Neural progenitor cell (in vitro differentiated cells): Measurements from ENCODE around the gene TMEM134. TPM values are rescaled to one million over a fixed set of nuclear protein-coding genes. Genes with fewer than 3 reads are reported as not detected.

ENCODE experiments used
- DNase-seq: peaks from one replicate; pipeline ENCODE4 v3.0.0-alpha.2; 2016; ENCODE audit warnings: low spot score
- H2AFZ ChIP-seq: fragments of 200-600 bp; sonication (generic); replicated peaks from 2 replicates; pipeline ENCODE4 v1.6.1; 2016; ENCODE audit warnings: antibody characterized with exemption
- H3F3A ChIP-seq: fragments of 200-600 bp; sonication (generic); 2 replicates; pipeline ENCODE4 v1.6.1; 2016; ENCODE audit warnings: antibody characterized with exemption, low read depth
- H3K27ac ChIP-seq: fragments of 200-600 bp; sonication (generic); 2 replicates; pipeline ENCODE4 v1.5.1; 2016; ENCODE audit warnings: mild to moderate bottlenecking
- H3K27me3 ChIP-seq: fragments of 200-600 bp; sonication (generic); 2 replicates; pipeline ENCODE4 v1.6.1; 2016; ENCODE audit warnings: mild to moderate bottlenecking, moderate library complexity
- H3K36me3 ChIP-seq: fragments of 200-600 bp; sonication (generic); 2 replicates; pipeline ENCODE4 v1.5.1; 2016
- H3K4me1 ChIP-seq: fragments of 200-600 bp; sonication (generic); 2 replicates; pipeline ENCODE4 v1.6.1; 2016; ENCODE audit warnings: mixed run types
- H3K4me2 ChIP-seq: fragments of 200-600 bp; sonication (generic); 2 replicates; pipeline ENCODE4 v1.6.1; 2016
- H3K4me3 ChIP-seq: fragments of 200-600 bp; sonication (generic); 2 replicates; pipeline ENCODE4 v1.5.1; 2016
- H3K79me2 ChIP-seq: fragments of 200-600 bp; sonication (generic); 2 replicates; pipeline ENCODE4 v1.6.1; 2016; ENCODE audit warnings: low read depth
- H3K9ac ChIP-seq: fragments of 200-600 bp; sonication (generic); 2 replicates; pipeline ENCODE4 v1.6.1; 2016
- H3K9me3 ChIP-seq: fragments of 200-600 bp; sonication (generic); 2 replicates; pipeline ENCODE4 v1.5.1; 2016; ENCODE audit warnings: low read depth
- H4K20me1 ChIP-seq: fragments of 200-600 bp; sonication (generic); 2 replicates; pipeline ENCODE4 v1.6.1; 2016; ENCODE audit warnings: low read depth
- H3K27ac Mint-ChIP-seq: 3 replicates; pipeline ENCODE4 v1.8.0; 2021; ENCODE audit warnings: mixed read lengths
- H3K27me3 Mint-ChIP-seq: 2 replicates; pipeline ENCODE4 v1.8.0; 2022; ENCODE audit warnings: low read depth, mild to moderate bottlenecking, inconsistent platforms, moderate library complexity, mixed read lengths; ENCODE audit not compliant: insufficient read depth
- H3K36me3 Mint-ChIP-seq: 3 replicates; pipeline ENCODE4 v1.8.0; 2021; ENCODE audit warnings: mixed read lengths
- H3K4me1 Mint-ChIP-seq: 3 replicates; pipeline ENCODE4 v1.8.0; 2021; ENCODE audit warnings: mixed read lengths
- H3K4me3 Mint-ChIP-seq: 3 replicates; pipeline ENCODE4 v1.8.0; 2021; ENCODE audit warnings: mild to moderate bottlenecking, moderate library complexity, mixed read lengths
- H3K9me3 Mint-ChIP-seq: 3 replicates; pipeline ENCODE4 v1.8.0; 2020; ENCODE audit warnings: mixed read lengths
- CTCF ChIP-seq: fragments of 200-600 bp; sonication (generic); IDR thresholded peaks from 2 replicates; pipeline ENCODE4 v1.5.1; 2017; ENCODE audit warnings: antibody characterized with exemption, mild to moderate bottlenecking
- EZH2 ChIP-seq: fragments of 200-600 bp; sonication (generic); IDR thresholded peaks from 2 replicates; pipeline ENCODE4 v1.6.1; 2017; ENCODE audit warnings: antibody characterized with exemption, mild to moderate bottlenecking, moderate library complexity
- EZH2phosphoT487 ChIP-seq: fragments of 200-600 bp; sonication (generic); IDR thresholded peaks from 2 replicates; pipeline ENCODE4 v1.6.1; 2017; ENCODE audit warnings: antibody characterized with exemption
- total RNA-seq: library from RNA; depleted of rRNA; stranded (reverse); fragments of >200 nt; gene quantifications from 2 replicates; pipeline ENCODE4 v1.2.3, GENCODE V29; 2015; ENCODE audit warnings: low replicate concordance

TMEM134 gene
- total RNA-seq, 1 donor from 2014 or later = 68.1 TPM

DNA sequence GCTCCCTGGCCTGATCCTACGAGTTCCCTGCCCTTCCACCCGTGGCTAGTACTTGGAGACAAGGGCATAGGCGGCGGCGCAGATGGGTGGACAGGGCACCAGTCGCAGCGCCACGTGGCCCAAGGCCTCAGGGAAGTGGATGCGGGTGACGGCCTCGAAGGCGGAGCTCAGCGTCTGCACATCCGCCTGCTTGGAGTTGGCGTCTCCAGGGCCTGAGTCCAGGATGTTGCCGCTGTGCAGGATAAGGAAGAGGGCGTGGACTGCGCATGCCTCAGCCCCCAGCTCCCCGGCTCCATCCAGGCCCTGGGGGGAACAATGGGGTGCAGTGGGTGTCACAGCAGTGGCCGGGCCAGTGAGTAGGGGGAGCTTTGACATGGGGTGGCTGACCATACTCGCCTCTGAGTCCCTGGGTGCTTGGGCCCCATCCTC, 29.5 kb upstream of the TMEM134 start:
- H4K20me1 ChIP-seq = peaks cover 17% of the 10 kb centered on the region
- no peaks in the 10 kb centered on the region for H3K79me2 ChIP-seq
- H3K9me3 ChIP-seq = no peaks in the 10 kb centered on the region
- peaks cover 7% of the 10 kb centered on the region for H3K4me1 Mint-ChIP-seq
- no peak overlapping the region for H3K27ac Mint-ChIP-seq
- peaks cover 2% of the 10 kb centered on the region for H3F3A ChIP-seq
- peaks cover 8% of the 10 kb centered on the region for H3K27me3 ChIP-seq
- H3K9me3 Mint-ChIP-seq = no peaks in the 10 kb centered on the region
- no peak overlapping the region for H3K4me2 ChIP-seq
- H3K9ac ChIP-seq = no peak overlapping the region
- no peak overlapping the region for H3K4me3 ChIP-seq
- H3K27me3 Mint-ChIP-seq = peaks cover 2% of the 10 kb centered on the region
- H3K36me3 ChIP-seq = no peaks in the 10 kb centered on the region
- no peak overlapping the region for H3K27ac ChIP-seq
- no peak overlapping the region for H3K4me3 Mint-ChIP-seq
- DNase-seq = no peak
- TF ChIP-seq CTCF (no peak), EZH2phosphoT487 (no peak), EZH2 (no peak)
- no peak overlapping the region for H2AFZ ChIP-seq
- peaks cover 12% of the 10 kb centered on the region for H3K36me3 Mint-ChIP-seq
- peaks cover 3% of the 10 kb centered on the region for H3K4me1 ChIP-seq

GRCh38 chr11:67497656-67498291, 28.7 kb upstream of the TMEM134 start:
- no peak for TF ChIP-seq CTCF
- no peak for TF ChIP-seq EZH2
- no peak for TF ChIP-seq EZH2phosphoT487
- Histone ChIP-seq H3F3A (no peaks in the 10 kb centered on the region), H3K36me3 (no peaks in the 10 kb centered on the region), H3K9ac (no peak overlapping the region), H3K79me2 (no peaks in the 10 kb centered on the region), H3K4me1 (no peaks in the 10 kb centered on the region), H3K4me2 (no peak overlapping the region), H3K27me3 (peaks cover under 1% of the 10 kb centered on the region), H3K27ac (no peak overlapping the region), H2AFZ (no peak overlapping the region), H3K4me3 (no peak overlapping the region), H3K9me3 (no peaks in the 10 kb centered on the region), H4K20me1 (peaks cover 9% of the 10 kb centered on the region)
- H3K36me3 Mint-ChIP-seq = peaks cover 12% of the 10 kb centered on the region
- H3K4me1 Mint-ChIP-seq = peaks cover under 1% of the 10 kb centered on the region
- H3K9me3 Mint-ChIP-seq = no peaks in the 10 kb centered on the region
- H3K27me3 Mint-ChIP-seq = no peaks in the 10 kb centered on the region
- H3K4me3 Mint-ChIP-seq = no peak overlapping the region
- H3K27ac Mint-ChIP-seq = no peak overlapping the region
- no peak for DNase-seq

GRCh38 chr11:67496113-67496512, 27.1 kb upstream of the TMEM134 start:
- Histone ChIP-seq H4K20me1 (no peaks in the 10 kb centered on the region), H3K4me2 (no peak overlapping the region), H3K9me3 (no peaks in the 10 kb centered on the region), H3K4me3 (no peak overlapping the region), H3F3A (no peaks in the 10 kb centered on the region), H3K27me3 (no peaks in the 10 kb centered on the region), H2AFZ (no peak overlapping the region), H3K36me3 (no peaks in the 10 kb centered on the region), H3K27ac (no peak overlapping the region), H3K4me1 (no peaks in the 10 kb centered on the region), H3K9ac (no peak overlapping the region), H3K79me2 (no peaks in the 10 kb centered on the region)
- DNase-seq = no peak
- Mint-ChIP-seq H3K4me1 (peaks cover under 1% of the 10 kb centered on the region), H3K4me3 (no peak overlapping the region), H3K27ac (no peak overlapping the region), H3K9me3 (no peaks in the 10 kb centered on the region), H3K27me3 (no peaks in the 10 kb centered on the region), H3K36me3 (peaks cover 10% of the 10 kb centered on the region)
- TF ChIP-seq CTCF (no peak), EZH2 (no peak), EZH2phosphoT487 (no peak)
